ENCODE data around the gene SUSD2. TPM values are rescaled to one million over a fixed set of nuclear protein-coding genes. Genes with fewer than 3 reads are reported as not detected.

The SUSD2 gene, protein sequence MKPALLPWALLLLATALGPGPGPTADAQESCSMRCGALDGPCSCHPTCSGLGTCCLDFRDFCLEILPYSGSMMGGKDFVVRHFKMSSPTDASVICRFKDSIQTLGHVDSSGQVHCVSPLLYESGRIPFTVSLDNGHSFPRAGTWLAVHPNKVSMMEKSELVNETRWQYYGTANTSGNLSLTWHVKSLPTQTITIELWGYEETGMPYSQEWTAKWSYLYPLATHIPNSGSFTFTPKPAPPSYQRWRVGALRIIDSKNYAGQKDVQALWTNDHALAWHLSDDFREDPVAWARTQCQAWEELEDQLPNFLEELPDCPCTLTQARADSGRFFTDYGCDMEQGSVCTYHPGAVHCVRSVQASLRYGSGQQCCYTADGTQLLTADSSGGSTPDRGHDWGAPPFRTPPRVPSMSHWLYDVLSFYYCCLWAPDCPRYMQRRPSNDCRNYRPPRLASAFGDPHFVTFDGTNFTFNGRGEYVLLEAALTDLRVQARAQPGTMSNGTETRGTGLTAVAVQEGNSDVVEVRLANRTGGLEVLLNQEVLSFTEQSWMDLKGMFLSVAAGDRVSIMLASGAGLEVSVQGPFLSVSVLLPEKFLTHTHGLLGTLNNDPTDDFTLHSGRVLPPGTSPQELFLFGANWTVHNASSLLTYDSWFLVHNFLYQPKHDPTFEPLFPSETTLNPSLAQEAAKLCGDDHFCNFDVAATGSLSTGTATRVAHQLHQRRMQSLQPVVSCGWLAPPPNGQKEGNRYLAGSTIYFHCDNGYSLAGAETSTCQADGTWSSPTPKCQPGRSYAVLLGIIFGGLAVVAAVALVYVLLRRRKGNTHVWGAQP
- 1 to 10 TPM in 3 of 4 donors, under 1 TPM in 1; 0.82 to 2.4 (median 2.0) TPM for total RNA-seq

DNA sequence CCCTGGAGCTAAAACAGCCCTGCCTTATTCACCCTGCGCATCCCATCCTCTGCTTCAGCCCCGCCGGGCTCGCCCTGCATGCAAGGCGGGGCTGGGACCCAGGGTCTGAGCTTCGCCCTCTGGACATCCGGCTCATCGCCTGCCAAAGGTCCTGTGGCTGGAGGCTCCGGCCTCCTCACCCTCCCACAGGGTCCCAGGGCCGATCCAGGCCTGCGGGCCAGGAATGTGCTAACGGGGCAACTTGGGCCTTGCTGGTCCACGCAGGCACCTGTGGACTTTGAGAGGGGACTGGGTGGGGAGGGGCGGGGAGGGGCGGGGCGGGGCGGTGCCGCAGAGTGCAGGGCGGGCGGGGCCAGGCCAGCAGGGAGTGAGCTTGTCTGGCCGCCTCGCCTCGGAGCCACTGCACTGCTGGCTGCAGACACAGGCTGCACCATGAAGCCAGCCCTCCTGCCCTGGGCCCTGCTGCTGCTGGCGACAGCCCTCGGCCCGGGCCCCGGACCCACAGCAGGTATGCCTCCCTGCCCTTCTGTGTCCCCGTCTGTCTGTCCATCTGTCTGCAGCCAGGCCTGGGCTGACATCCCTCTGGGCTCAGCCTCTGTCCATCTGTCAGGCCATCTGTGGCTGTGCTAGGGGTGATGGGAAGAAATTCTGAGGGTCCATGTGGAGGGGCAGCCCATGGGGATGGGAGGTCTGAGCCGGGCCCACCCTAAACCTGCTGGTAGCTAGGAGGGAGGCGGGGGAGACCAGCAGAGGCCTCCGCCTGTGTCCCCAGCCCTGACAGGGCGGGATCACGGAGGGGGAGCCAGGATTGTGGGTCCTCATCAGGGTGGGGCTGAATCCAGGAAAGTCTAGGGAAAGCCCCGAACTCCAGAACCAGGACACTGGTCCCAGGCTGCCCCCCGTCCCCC is at the start of gene SUSD2:
TSS of gene SUSD2 (plus strand) at position 400 of the 908 bp plus-strand sequence. CDS start at position 433, 33 bp downstream.
- TF ChIP-seq, protein P1, sequence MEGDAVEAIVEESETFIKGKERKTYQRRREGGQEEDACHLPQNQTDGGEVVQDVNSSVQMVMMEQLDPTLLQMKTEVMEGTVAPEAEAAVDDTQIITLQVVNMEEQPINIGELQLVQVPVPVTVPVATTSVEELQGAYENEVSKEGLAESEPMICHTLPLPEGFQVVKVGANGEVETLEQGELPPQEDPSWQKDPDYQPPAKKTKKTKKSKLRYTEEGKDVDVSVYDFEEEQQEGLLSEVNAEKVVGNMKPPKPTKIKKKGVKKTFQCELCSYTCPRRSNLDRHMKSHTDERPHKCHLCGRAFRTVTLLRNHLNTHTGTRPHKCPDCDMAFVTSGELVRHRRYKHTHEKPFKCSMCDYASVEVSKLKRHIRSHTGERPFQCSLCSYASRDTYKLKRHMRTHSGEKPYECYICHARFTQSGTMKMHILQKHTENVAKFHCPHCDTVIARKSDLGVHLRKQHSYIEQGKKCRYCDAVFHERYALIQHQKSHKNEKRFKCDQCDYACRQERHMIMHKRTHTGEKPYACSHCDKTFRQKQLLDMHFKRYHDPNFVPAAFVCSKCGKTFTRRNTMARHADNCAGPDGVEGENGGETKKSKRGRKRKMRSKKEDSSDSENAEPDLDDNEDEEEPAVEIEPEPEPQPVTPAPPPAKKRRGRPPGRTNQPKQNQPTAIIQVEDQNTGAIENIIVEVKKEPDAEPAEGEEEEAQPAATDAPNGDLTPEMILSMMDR (IDR thresholded peaks at IDR 0.05; ENCODE audit: low read depth): no peak

DNA sequence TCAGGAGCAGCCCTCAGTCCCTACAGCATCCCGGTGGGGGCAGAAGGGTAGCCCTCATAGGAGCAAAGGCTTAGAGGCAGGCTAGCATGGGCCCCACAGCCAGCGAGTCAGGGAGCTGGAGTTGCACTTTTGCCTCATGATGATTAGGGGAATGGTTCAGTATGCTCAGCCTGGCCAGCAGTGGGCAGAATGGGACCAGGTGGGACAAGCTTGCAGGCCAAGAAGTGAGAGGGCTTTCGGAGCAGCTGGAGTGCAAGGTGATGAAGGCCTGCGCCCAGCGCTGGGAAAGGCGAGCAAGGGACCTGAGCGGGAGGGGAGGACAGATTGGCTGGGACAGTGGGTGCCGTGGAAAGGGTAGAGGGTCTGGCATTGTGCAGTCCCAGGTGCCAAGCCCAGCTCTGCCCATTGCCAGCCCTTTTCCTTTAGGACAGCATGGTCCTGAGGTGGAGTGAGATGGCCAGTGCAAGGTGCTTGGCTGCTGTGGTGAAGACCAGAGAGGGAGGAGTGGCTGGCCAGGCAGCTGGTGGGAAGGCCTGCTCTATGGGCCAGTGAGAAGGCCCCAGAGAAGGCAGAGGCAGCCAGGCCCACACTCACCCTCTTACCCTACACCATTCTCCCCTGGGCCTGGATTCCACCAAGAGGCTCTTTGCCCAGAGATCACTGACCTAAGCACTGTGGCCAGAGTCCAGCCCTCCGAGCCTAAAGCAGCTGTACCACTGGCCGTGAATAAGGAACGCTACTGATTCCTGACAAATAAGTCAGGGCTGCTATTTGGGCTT is 47.9 kb upstream of the SUSD2 start:
- TF ChIP-seq, protein P1 (IDR thresholded peaks at IDR 0.05; ENCODE audit: low read depth): no peak

DNA sequence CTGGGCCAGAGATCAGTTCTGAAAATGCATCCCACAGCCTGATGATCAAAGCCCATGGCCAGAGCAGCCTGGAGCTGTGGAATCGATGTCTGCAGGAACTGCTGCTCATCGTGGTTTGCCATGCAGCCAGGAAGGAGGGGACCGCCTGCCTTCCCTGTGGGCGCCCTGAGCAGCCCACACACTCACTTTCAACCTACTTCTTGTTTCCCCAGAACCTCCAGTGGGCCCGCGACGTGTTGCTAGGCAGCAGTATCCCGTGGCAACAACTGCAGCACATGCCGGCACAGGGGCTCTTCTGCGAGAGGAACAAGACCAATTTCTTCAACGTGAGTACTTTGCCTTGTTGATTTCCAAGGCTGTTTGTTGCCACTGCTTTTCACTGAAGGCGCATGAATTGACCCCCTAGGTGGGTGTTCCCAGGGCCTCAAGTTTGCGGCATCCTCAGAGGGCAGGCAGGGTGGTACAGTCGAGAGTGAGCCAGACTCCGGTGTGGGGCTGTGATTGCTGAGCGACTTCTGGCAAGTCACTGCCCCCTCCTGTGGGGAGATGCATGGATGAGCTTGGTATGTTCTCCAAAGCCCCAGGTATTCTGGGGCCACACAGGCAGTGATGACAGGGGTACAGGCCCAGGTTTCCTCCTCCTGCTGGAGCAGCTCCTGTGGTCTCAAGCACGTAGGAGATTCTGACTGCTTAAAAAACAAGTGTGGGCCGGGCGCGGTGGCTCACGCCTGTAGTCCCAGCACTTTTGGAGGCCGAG is 47.0 kb upstream of the SUSD2 start:
- TF ChIP-seq, protein P1 (IDR thresholded peaks at IDR 0.05; ENCODE audit: low read depth): no peak

DNA sequence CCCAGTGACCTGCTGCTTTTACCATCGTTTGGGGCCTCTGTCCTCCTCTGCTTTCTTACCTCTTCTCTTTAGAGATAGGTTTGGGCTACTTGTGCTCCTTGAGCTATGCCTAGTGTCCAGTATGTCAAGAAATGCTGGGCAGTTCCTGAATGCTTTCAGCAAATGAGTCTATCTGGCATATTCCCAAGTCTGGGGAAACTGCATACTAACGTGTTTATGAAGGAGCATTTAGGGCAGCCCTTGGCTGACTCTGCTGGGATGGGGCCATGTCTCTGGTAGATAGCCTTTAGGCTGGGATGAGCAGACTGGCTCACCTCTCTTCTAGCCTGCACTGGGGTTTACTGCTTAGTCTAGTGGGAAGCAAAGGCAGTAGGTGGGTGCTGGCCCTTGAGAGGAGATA is 43.7 kb upstream of the SUSD2 start:
- TF ChIP-seq, protein P1 (IDR thresholded peaks at IDR 0.05; ENCODE audit: low read depth): no peak

DNA sequence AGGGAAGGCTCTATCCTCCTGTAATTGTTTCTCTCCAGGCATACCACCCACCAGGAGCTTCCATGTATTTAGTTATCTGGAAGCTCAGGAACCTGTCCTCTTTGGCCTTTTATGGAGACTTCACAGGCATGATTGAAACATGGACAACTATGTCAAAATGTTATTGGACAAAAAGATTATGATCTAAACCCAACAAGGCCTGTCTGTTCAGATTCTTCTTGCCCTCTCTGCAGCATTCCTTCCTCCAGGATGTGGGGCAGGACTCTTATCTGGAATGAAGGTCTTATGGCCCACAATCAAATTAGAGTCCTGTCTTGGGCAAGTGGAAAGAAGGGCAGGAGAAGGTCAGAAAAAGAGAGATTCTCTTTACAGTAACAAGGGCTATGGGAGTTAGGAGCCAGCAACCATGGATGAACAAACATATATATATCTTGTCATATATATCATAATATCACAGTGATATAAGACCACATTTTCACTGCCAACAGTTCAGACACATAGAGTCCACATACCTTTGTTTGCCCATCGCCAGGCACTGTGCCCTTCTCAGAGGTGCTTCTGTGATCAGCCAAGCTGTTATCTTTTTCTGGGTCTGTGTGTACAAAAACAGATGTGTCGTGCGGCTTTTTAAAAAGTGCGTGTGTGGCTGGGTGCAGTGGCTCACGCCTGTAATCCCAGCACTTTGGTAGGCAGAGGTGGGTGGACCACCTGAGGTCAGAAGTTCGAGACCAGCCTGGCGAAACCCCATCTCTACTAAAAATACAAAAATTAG is 42.5 kb upstream of the SUSD2 start:
- TF ChIP-seq, protein P1 (IDR thresholded peaks at IDR 0.05; ENCODE audit: low read depth): no peak
